ENCODE results near the gene ANAPC13.

ANAPC13 gene

GRCh38 chr3:134485718-134486576 is at the start of gene ANAPC13, which contains the start of gene CEP63:
TSS of gene ANAPC13 (minus strand) at chr3:134485985. CDS start at chr3:134482904, 3,081 bp downstream.
TSS of gene CEP63 (plus strand) at chr3:134486057. CDS start at chr3:134495321, 9,264 bp downstream.
- peak; percentile 99 for DNase-seq (ENCODE audit: low read depth)

- no peak for DNase-seq (ENCODE audit: low read depth)
Measured at GRCh38 chr3:134535186-134535970, 49.6 kb upstream of the ANAPC13 start.

GRCh38 chr3:134533493-134533892 is 47.7 kb upstream of the ANAPC13 start:
- no peak for DNase-seq (ENCODE audit: low read depth)

GRCh38 chr3:134527538-134528186 is 41.9 kb upstream of the ANAPC13 start:
- no peak for DNase-seq (ENCODE audit: low read depth)

GRCh38 chr3:134527037-134527436 is 41.3 kb upstream of the ANAPC13 start:
- peak; percentile 11 for DNase-seq (ENCODE audit: low read depth)

GRCh38 chr3:134526319-134526718 is 40.5 kb upstream of the ANAPC13 start:
- DNase-seq (ENCODE audit: low read depth), result no peak

- no peak for DNase-seq (ENCODE audit: low read depth)
Measured at GRCh38 chr3:134525293-134525692, 39.5 kb upstream of the ANAPC13 start.

- DNase-seq (ENCODE audit: low read depth), result no peak
Measured at GRCh38 chr3:134522541-134522940, 36.8 kb upstream of the ANAPC13 start.

GRCh38 chr3:134517791-134518190 is 32.0 kb upstream of the ANAPC13 start:
- peak; percentile 54 for DNase-seq (ENCODE audit: low read depth)

- DNase-seq (ENCODE audit: low read depth), result no peak
Measured at GRCh38 chr3:134516905-134517304, 31.1 kb upstream of the ANAPC13 start.

- no peak for DNase-seq (ENCODE audit: low read depth)
Measured at GRCh38 chr3:134511500-134511899, 25.7 kb upstream of the ANAPC13 start.

- DNase-seq (ENCODE audit: low read depth), result no peak
Measured at GRCh38 chr3:134505485-134505884, 19.7 kb upstream of the ANAPC13 start.

GRCh38 chr3:134504132-134504531 is 18.3 kb upstream of the ANAPC13 start:
- DNase-seq (ENCODE audit: low read depth), result no peak

GRCh38 chr3:134503266-134503665 is 17.5 kb upstream of the ANAPC13 start:
- DNase-seq (ENCODE audit: low read depth), result no peak

- no peak for DNase-seq (ENCODE audit: low read depth)
Measured at GRCh38 chr3:134496471-134497071, 10.8 kb upstream of the ANAPC13 start.

GRCh38 chr3:134495980-134496379 is 10.2 kb upstream of the ANAPC13 start:
- no peak for DNase-seq (ENCODE audit: low read depth)

GRCh38 chr3:134494495-134494894 is 8.7 kb upstream of the ANAPC13 start:
- DNase-seq (ENCODE audit: low read depth), result peak; percentile 62

GRCh38 chr3:134487406-134487805 is 1.6 kb upstream of the ANAPC13 start:
- peak; percentile 34 for DNase-seq (ENCODE audit: low read depth)

- DNase-seq (ENCODE audit: low read depth), result peak; percentile 35
Measured at GRCh38 chr3:134486577-134487041, 824 bp upstream of the ANAPC13 start.

- DNase-seq (ENCODE audit: low read depth), result peak; percentile 40
Measured at GRCh38 chr3:134485075-134485717, 589 bp downstream of the ANAPC13 start.

GRCh38 chr3:134483195-134483900 is 2.4 kb downstream of the ANAPC13 start:
- DNase-seq (ENCODE audit: low read depth), result peak; percentile 92
